ENCODE measurements around the gene CHRNB4.

The CHRNB4 gene

GRCh38 chr15:78630886-78631633, 9.9 kb downstream of the CHRNB4 start:
- H3K36me3 ChIP-seq (ENCODE audit: control insufficient read depth in 1 of 2, insufficient read depth in 2 of 2, low read length in 2 of 2) = no peaks in the 10 kb centered on the region
- no peaks in the 10 kb centered on the region for H3K9me3 ChIP-seq (ENCODE audit: insufficient read depth, low read depth, low read length)
- H4K8ac ChIP-seq (ENCODE audit: low read depth, low read length) = no peak overlapping the region
- no CpG with 5 or more reads among the region's 9 CpGs for WGBS (ENCODE audit: extremely low coverage, insufficient coverage, insufficient read length)
- H2AFZ ChIP-seq (ENCODE audit: insufficient read depth, low read length, poor library complexity) = no peak overlapping the region
- H3K14ac ChIP-seq (ENCODE audit: low read length) = no peak overlapping the region
- no peak overlapping the region for H2BK5ac ChIP-seq (ENCODE audit: low read depth, low read length, poor library complexity)
- H3K79me2 ChIP-seq (ENCODE audit: control insufficient read depth, insufficient read depth, low read length, poor library complexity) = no peaks in the 10 kb centered on the region
- H3K27me3 ChIP-seq (ENCODE audit: insufficient read depth, low read length) = no peaks in the 10 kb centered on the region
- H3K4me2 ChIP-seq (ENCODE audit: low read length) = no peak overlapping the region
- no peak overlapping the region for H4K12ac ChIP-seq (ENCODE audit: low read depth, low read length)
- H3K27ac ChIP-seq (ENCODE audit: low read depth, low read length) = no peak overlapping the region
- no peak overlapping the region for H3K4ac ChIP-seq (ENCODE audit: low read depth, low read length)
- H3K4me3 ChIP-seq (ENCODE audit: low read depth, low read length) = no peak overlapping the region
- H3K9ac ChIP-seq (ENCODE audit: low read length) = no peak overlapping the region
- no peak overlapping the region for H3K23ac ChIP-seq (ENCODE audit: low read length)
- H2AK5ac ChIP-seq (ENCODE audit: low read length) = no peak overlapping the region
- H4K91ac ChIP-seq (ENCODE audit: low read depth, low read length) = no peak overlapping the region
- no peaks in the 10 kb centered on the region for H3K79me1 ChIP-seq (ENCODE audit: low read length)
- no peak overlapping the region for H3K18ac ChIP-seq (ENCODE audit: low read length)
- no peaks in the 10 kb centered on the region for H3K4me1 ChIP-seq (ENCODE audit: control insufficient read depth in 1 of 2, insufficient read depth in 2 of 2, low read length in 2 of 2)
- H2BK120ac ChIP-seq (ENCODE audit: insufficient read depth, low read length, poor library complexity) = no peak overlapping the region
- no peak for DNase-seq
- no peak overlapping the region for H2BK12ac ChIP-seq (ENCODE audit: low read length)

- Histone ChIP-seq H3K9me3 (ENCODE audit: insufficient read depth, low read depth, low read length) (no peaks in the 10 kb centered on the region), H3K4me1 (ENCODE audit: control insufficient read depth in 1 of 2, insufficient read depth in 2 of 2, low read length in 2 of 2) (no peaks in the 10 kb centered on the region), H3K4me3 (ENCODE audit: low read depth, low read length) (no peak overlapping the region), H2AFZ (ENCODE audit: insufficient read depth, low read length, poor library complexity) (no peak overlapping the region), H3K4ac (ENCODE audit: low read depth, low read length) (no peak overlapping the region), H3K14ac (ENCODE audit: low read length) (no peak overlapping the region), H3K23ac (ENCODE audit: low read length) (no peak overlapping the region), H4K12ac (ENCODE audit: low read depth, low read length) (no peak overlapping the region), H3K27me3 (ENCODE audit: insufficient read depth, low read length) (peaks cover 3% of the 10 kb centered on the region), H4K8ac (ENCODE audit: low read depth, low read length) (no peak overlapping the region), H2BK120ac (ENCODE audit: insufficient read depth, low read length, poor library complexity) (no peak overlapping the region), H3K79me1 (ENCODE audit: low read length) (no peaks in the 10 kb centered on the region), H3K79me2 (ENCODE audit: control insufficient read depth, insufficient read depth, low read length, poor library complexity) (no peaks in the 10 kb centered on the region), H3K18ac (ENCODE audit: low read length) (no peak overlapping the region), H2BK12ac (ENCODE audit: low read length) (no peak overlapping the region), H4K91ac (ENCODE audit: low read depth, low read length) (no peak overlapping the region), H3K36me3 (ENCODE audit: control insufficient read depth in 1 of 2, insufficient read depth in 2 of 2, low read length in 2 of 2) (no peaks in the 10 kb centered on the region), H3K27ac (ENCODE audit: low read depth, low read length) (no peak overlapping the region), H3K4me2 (ENCODE audit: low read length) (no peak overlapping the region), H2BK5ac (ENCODE audit: low read depth, low read length, poor library complexity) (no peak overlapping the region), H3K9ac (ENCODE audit: low read length) (no peak overlapping the region), H2AK5ac (ENCODE audit: low read length) (no peak overlapping the region)
- DNase-seq = no peak
- no CpG with 5 or more reads among the region's 12 CpGs for WGBS (ENCODE audit: extremely low coverage, insufficient coverage, insufficient read length)
Measured at GRCh38 chr15:78629716-78630065, 11.3 kb downstream of the CHRNB4 start.

GRCh38 chr15:78629031-78629715, 11.8 kb downstream of the CHRNB4 start:
- H4K8ac ChIP-seq (ENCODE audit: low read depth, low read length) = no peak overlapping the region
- no peak overlapping the region for H4K91ac ChIP-seq (ENCODE audit: low read depth, low read length)
- no peak overlapping the region for H3K9ac ChIP-seq (ENCODE audit: low read length)
- H2BK5ac ChIP-seq (ENCODE audit: low read depth, low read length, poor library complexity) = no peak overlapping the region
- H3K79me1 ChIP-seq (ENCODE audit: low read length) = no peaks in the 10 kb centered on the region
- no peak overlapping the region for H2AFZ ChIP-seq (ENCODE audit: insufficient read depth, low read length, poor library complexity)
- H3K79me2 ChIP-seq (ENCODE audit: control insufficient read depth, insufficient read depth, low read length, poor library complexity) = no peaks in the 10 kb centered on the region
- no CpG with 5 or more reads among the region's 29 CpGs for WGBS (ENCODE audit: extremely low coverage, insufficient coverage, insufficient read length)
- no peak overlapping the region for H3K14ac ChIP-seq (ENCODE audit: low read length)
- no peak overlapping the region for H3K27ac ChIP-seq (ENCODE audit: low read depth, low read length)
- H2BK12ac ChIP-seq (ENCODE audit: low read length) = no peak overlapping the region
- H2AK5ac ChIP-seq (ENCODE audit: low read length) = no peak overlapping the region
- no peaks in the 10 kb centered on the region for H3K9me3 ChIP-seq (ENCODE audit: insufficient read depth, low read depth, low read length)
- no peaks in the 10 kb centered on the region for H3K4me1 ChIP-seq (ENCODE audit: control insufficient read depth in 1 of 2, insufficient read depth in 2 of 2, low read length in 2 of 2)
- H3K4ac ChIP-seq (ENCODE audit: low read depth, low read length) = no peak overlapping the region
- no peak overlapping the region for H3K18ac ChIP-seq (ENCODE audit: low read length)
- H4K12ac ChIP-seq (ENCODE audit: low read depth, low read length) = no peak overlapping the region
- H3K4me3 ChIP-seq (ENCODE audit: low read depth, low read length) = no peak overlapping the region
- H3K27me3 ChIP-seq (ENCODE audit: insufficient read depth, low read length) = peaks cover 3% of the 10 kb centered on the region
- DNase-seq = no peak
- H3K4me2 ChIP-seq (ENCODE audit: low read length) = no peak overlapping the region
- no peak overlapping the region for H3K23ac ChIP-seq (ENCODE audit: low read length)
- no peaks in the 10 kb centered on the region for H3K36me3 ChIP-seq (ENCODE audit: control insufficient read depth in 1 of 2, insufficient read depth in 2 of 2, low read length in 2 of 2)
- H2BK120ac ChIP-seq (ENCODE audit: insufficient read depth, low read length, poor library complexity) = no peak overlapping the region

GRCh38 chr15:78628227-78628626, 12.8 kb downstream of the CHRNB4 start:
- Histone ChIP-seq H4K8ac (ENCODE audit: low read depth, low read length) (no peak overlapping the region), H3K79me2 (ENCODE audit: control insufficient read depth, insufficient read depth, low read length, poor library complexity) (no peaks in the 10 kb centered on the region), H4K12ac (ENCODE audit: low read depth, low read length) (no peak overlapping the region), H3K79me1 (ENCODE audit: low read length) (no peaks in the 10 kb centered on the region), H3K36me3 (ENCODE audit: control insufficient read depth in 1 of 2, insufficient read depth in 2 of 2, low read length in 2 of 2) (no peaks in the 10 kb centered on the region), H2BK12ac (ENCODE audit: low read length) (no peak overlapping the region), H2AFZ (ENCODE audit: insufficient read depth, low read length, poor library complexity) (no peak overlapping the region), H4K91ac (ENCODE audit: low read depth, low read length) (no peak overlapping the region), H3K4me1 (ENCODE audit: control insufficient read depth in 1 of 2, insufficient read depth in 2 of 2, low read length in 2 of 2) (no peaks in the 10 kb centered on the region), H3K18ac (ENCODE audit: low read length) (no peak overlapping the region), H2BK120ac (ENCODE audit: insufficient read depth, low read length, poor library complexity) (no peak overlapping the region), H3K27me3 (ENCODE audit: insufficient read depth, low read length) (peaks cover 3% of the 10 kb centered on the region), H3K4me3 (ENCODE audit: low read depth, low read length) (no peak overlapping the region), H3K9me3 (ENCODE audit: insufficient read depth, low read depth, low read length) (no peaks in the 10 kb centered on the region), H3K23ac (ENCODE audit: low read length) (no peak overlapping the region), H3K14ac (ENCODE audit: low read length) (no peak overlapping the region), H2BK5ac (ENCODE audit: low read depth, low read length, poor library complexity) (no peak overlapping the region), H3K4ac (ENCODE audit: low read depth, low read length) (no peak overlapping the region), H3K4me2 (ENCODE audit: low read length) (no peak overlapping the region), H3K9ac (ENCODE audit: low read length) (no peak overlapping the region), H2AK5ac (ENCODE audit: low read length) (no peak overlapping the region), H3K27ac (ENCODE audit: low read depth, low read length) (no peak overlapping the region)
- WGBS (ENCODE audit: extremely low coverage, insufficient coverage, insufficient read length) = no CpG with 5 or more reads among the region's 6 CpGs
- DNase-seq = peak in 1 of 2 donors; percentile 17

Data from trophoblast cell (in vitro differentiated cells and primary cell).